Thyroid gland (tissue), 4 donors: Measurements from ENCODE around the gene SMCHD1. TPM values are rescaled to one million over a fixed set of nuclear protein-coding genes. Genes with fewer than 3 reads are reported as not detected.

ENCODE experiments used
- DNase-seq, 2 donors: peaks; one replicate each; pipeline ENCODE4 v3.0.0-alpha.2; 2019
- H3K27ac ChIP-seq, 3 donors: fragments of 200-600 bp; sonication (generic); 1 replicate in 2 of 3; 2 replicates in 1 of 3; pipeline ENCODE4 v1.5.1; 2016 to 2019; ENCODE audit warnings: mild to moderate bottlenecking in 1 of 3, moderate library complexity in 1 of 3
- H3K27me3 ChIP-seq: fragments of 200-600 bp; sonication (generic); one replicate; pipeline ENCODE4 v1.5.1; 2019
- H3K36me3 ChIP-seq, 2 donors: fragments of 200-600 bp; sonication (generic); one replicate each; pipeline ENCODE4 v1.5.1; 2016 to 2019
- H3K4me1 ChIP-seq, 2 donors: fragments of 200-600 bp; sonication (generic); one replicate each; pipeline ENCODE4 v1.5.1; 2017 to 2019
- H3K4me3 ChIP-seq, 3 donors: fragments of 200-600 bp; sonication (generic); replicated peaks in 1 of 3; 1 replicate in 2 of 3; 2 replicates in 1 of 3; pipeline ENCODE4 v1.5.1; 2016; ENCODE audit warnings: mild to moderate bottlenecking in 1 of 3
- H3K9me3 ChIP-seq: fragments of 200-600 bp; sonication (generic); one replicate; pipeline ENCODE4 v1.5.1; 2017
- CTCF ChIP-seq, 6 experiments: fragments of 200-600 bp in 3 of 6; fragments of 450-650 bp in 3 of 6; sonication (generic) in 3 of 6; IDR thresholded peaks; one replicate each; pipeline ENCODE4 v1.5.1; 2016 to 2019; ENCODE audit warnings: antibody characterized with exemption in 6 of 6, mild to moderate bottlenecking in 2 of 6, inconsistent platforms in 1 of 6, moderate library complexity in 1 of 6
- POLR2A ChIP-seq, 2 donors: fragments of 450-650 bp; IDR thresholded peaks; one replicate each; pipeline ENCODE4 v1.6.1; 2017; ENCODE audit warnings: antibody characterized with exemption in 2 of 2, mild to moderate bottlenecking in 2 of 2, moderate library complexity in 1 of 2
- WGBS, 2 donors: methylation state at CpG; one replicate each; pipeline ENCODE4 v1.1.5; 2017; 5-methylcytosine and 5-hydroxymethylcytosine counted together
- intact Hi-C: fragments of 100-400 bp; cut with DNase I; formaldehyde crosslinking; loops from one replicate; pipeline ENCODE4 v1.15.1; 2023
- total RNA-seq, 4 donors: library from RNA; depleted of rRNA; stranded (reverse); fragments of >200 nt; gene quantifications; one replicate each; pipeline ENCODE4 v1.2.3, GENCODE V29; 2016

SMCHD1 gene
- total RNA-seq, 4 donors from 2014 or later: 70.7 to 125 (median 76.8) TPM

DNA sequence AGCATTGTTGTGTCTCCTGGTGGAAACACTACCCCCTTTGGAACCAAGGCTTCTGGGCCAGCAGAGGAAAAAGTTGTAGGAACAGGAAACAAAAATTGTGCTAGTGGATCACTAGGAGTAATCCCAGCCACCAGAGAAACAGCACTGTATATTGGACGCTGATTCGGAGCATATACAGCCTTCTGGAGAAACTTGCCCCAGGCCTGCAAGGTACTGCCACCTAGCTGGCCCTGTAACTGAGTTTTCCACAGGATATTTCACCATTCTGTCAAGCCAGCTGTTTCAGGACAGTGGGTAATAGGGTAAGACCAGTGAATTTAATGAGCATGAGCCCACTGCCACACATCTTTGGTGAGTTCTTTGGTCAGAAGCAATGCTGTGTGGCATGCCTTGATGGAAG, 166.2 kb downstream of the SMCHD1 start:
- Histone ChIP-seq H3K4me3 (no peak overlapping the region), H3K27me3 (no peaks in the 10 kb centered on the region), H3K36me3 (no peaks in the 10 kb centered on the region), H3K27ac (no peak overlapping the region), H3K9me3 (no peaks in the 10 kb centered on the region), H3K4me1 (no peaks in the 10 kb centered on the region)
- DNase-seq: no peak
- TF ChIP-seq POLR2A (IDR thresholded peaks at IDR 0.05) (no peak), CTCF (IDR thresholded peaks at IDR 0.05) (no peak)
- intact Hi-C loops: no loop called here
- WGBS, 2 donors: 87 to 93% methylated on average over 2 of the region's 2 CpGs

GRCh38 chr18:2822213-2822921, 166.8 kb downstream of the SMCHD1 start:
- no peak for TF ChIP-seq CTCF (IDR thresholded peaks at IDR 0.05)
- no peak for TF ChIP-seq POLR2A (IDR thresholded peaks at IDR 0.05)
- Histone ChIP-seq H3K36me3 (no peaks in the 10 kb centered on the region), H3K27me3 (no peaks in the 10 kb centered on the region), H3K27ac (no peak overlapping the region), H3K9me3 (no peaks in the 10 kb centered on the region), H3K4me3 (no peak overlapping the region), H3K4me1 (no peaks in the 10 kb centered on the region)
- no peak for DNase-seq
- intact Hi-C loops: no loop called here
- WGBS, 2 donors: 86 to 91% methylated on average over 6 of the region's 6 CpGs

DNA sequence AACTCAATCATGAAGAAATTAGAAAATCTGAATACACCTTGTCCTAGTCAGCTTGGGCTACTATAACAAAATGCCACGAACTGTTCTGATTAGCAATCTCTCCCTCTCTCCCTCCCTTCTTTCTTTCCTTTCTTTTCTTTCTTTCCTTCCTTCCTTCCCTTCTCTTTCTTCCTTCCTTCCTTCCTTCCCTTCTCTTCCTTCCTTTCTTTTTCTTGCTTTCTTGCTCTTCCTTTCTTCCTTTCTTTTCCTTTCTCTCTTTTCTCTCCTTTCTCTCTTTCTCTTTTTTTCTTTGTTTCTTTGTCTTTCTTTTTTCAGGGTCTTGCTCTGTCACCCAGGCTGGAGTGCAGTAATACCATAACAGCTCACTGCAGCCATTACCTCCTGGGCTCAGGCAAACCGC, 167.7 kb downstream of the SMCHD1 start:
- no peak for DNase-seq
- H3K4me3 ChIP-seq: no peak overlapping the region
- WGBS, 2 donors: 66 to 88% methylated on average over 2 of the region's 2 CpGs
- H3K36me3 ChIP-seq: no peaks in the 10 kb centered on the region
- no peaks in the 10 kb centered on the region for H3K9me3 ChIP-seq
- no peak overlapping the region for H3K27ac ChIP-seq
- no peaks in the 10 kb centered on the region for H3K27me3 ChIP-seq
- H3K4me1 ChIP-seq: no peaks in the 10 kb centered on the region
- TF ChIP-seq CTCF (IDR thresholded peaks at IDR 0.05): no peak
- no peak for TF ChIP-seq POLR2A (IDR thresholded peaks at IDR 0.05)
- intact Hi-C loops: no loop called here

- no peak overlapping the region for H3K27ac ChIP-seq
- H3K27me3 ChIP-seq: no peaks in the 10 kb centered on the region
- H3K9me3 ChIP-seq: no peaks in the 10 kb centered on the region
- no peak for DNase-seq
- no peak overlapping the region for H3K4me3 ChIP-seq
- intact Hi-C loops: no loop called here
- H3K4me1 ChIP-seq: no peaks in the 10 kb centered on the region
- H3K36me3 ChIP-seq: no peaks in the 10 kb centered on the region
- 95 to 98% methylated on average over 2 of the region's 2 CpGs for WGBS, 2 donors
- no peak for TF ChIP-seq CTCF (IDR thresholded peaks at IDR 0.05)
- no peak for TF ChIP-seq POLR2A (IDR thresholded peaks at IDR 0.05)
Observed at GRCh38 chr18:2823966-2824365, 168.4 kb downstream of the SMCHD1 start.

- Histone ChIP-seq H3K4me1 (no peaks in the 10 kb centered on the region), H3K9me3 (no peaks in the 10 kb centered on the region), H3K4me3 (no peak overlapping the region), H3K27me3 (no peaks in the 10 kb centered on the region), H3K36me3 (no peaks in the 10 kb centered on the region), H3K27ac (no peak overlapping the region)
- 86 to 87% methylated on average over 5 of the region's 5 CpGs for WGBS, 2 donors
- no peak for TF ChIP-seq CTCF (IDR thresholded peaks at IDR 0.05)
- DNase-seq: no peak
- intact Hi-C loops: no loop called here
Observed at GRCh38 chr18:2824865-2825264, 169.3 kb downstream of the SMCHD1 start.
